ENCODE measurements around the gene EFCAB5. TPM values are rescaled to one million over a fixed set of nuclear protein-coding genes. Genes with fewer than 3 reads are reported as not detected.

The EFCAB5 gene
- total RNA-seq, 1 donor from 2014 or later, result 0.37 TPM

DNA sequence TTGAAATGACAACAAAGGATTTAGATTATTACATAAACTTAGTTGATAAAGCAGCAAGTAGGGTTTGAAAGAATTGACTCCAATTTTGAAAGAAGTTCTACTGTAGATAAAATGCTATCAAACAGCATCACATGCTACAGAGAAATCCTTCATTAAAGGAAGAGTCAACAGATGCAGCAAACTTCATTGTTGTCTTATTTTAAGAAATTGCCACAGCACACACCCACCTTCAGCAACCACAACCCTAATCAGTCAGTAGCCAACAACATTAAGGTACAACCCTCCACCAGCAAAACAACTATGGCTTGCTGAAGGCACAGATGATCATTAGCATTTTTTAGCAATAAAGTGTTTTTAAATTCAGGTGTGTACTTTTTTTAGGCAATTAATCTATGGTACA, 100.1 kb downstream of the EFCAB5 start:
- peaks cover 3% of the 10 kb centered on the region for H3K4me1 Mint-ChIP-seq (ENCODE audit: low read depth)
- TF ChIP-seq, protein P1, sequence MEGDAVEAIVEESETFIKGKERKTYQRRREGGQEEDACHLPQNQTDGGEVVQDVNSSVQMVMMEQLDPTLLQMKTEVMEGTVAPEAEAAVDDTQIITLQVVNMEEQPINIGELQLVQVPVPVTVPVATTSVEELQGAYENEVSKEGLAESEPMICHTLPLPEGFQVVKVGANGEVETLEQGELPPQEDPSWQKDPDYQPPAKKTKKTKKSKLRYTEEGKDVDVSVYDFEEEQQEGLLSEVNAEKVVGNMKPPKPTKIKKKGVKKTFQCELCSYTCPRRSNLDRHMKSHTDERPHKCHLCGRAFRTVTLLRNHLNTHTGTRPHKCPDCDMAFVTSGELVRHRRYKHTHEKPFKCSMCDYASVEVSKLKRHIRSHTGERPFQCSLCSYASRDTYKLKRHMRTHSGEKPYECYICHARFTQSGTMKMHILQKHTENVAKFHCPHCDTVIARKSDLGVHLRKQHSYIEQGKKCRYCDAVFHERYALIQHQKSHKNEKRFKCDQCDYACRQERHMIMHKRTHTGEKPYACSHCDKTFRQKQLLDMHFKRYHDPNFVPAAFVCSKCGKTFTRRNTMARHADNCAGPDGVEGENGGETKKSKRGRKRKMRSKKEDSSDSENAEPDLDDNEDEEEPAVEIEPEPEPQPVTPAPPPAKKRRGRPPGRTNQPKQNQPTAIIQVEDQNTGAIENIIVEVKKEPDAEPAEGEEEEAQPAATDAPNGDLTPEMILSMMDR (IDR thresholded peaks at IDR 0.05), result no peak
- H3K27me3 Mint-ChIP-seq (ENCODE audit: low read depth), result peaks cover under 1% of the 10 kb centered on the region
- DNase-seq (ENCODE audit: low spot score), result no peak
- H3K36me3 Mint-ChIP-seq (ENCODE audit: low read depth), result no peaks in the 10 kb centered on the region
- H3K9me3 Mint-ChIP-seq (ENCODE audit: low read depth), result peaks cover 12% of the 10 kb centered on the region
- no peak overlapping the region for H3K4me3 Mint-ChIP-seq (ENCODE audit: unreplicated experiment)
- no peak overlapping the region for H3K27ac Mint-ChIP-seq (ENCODE audit: unreplicated experiment)

DNA sequence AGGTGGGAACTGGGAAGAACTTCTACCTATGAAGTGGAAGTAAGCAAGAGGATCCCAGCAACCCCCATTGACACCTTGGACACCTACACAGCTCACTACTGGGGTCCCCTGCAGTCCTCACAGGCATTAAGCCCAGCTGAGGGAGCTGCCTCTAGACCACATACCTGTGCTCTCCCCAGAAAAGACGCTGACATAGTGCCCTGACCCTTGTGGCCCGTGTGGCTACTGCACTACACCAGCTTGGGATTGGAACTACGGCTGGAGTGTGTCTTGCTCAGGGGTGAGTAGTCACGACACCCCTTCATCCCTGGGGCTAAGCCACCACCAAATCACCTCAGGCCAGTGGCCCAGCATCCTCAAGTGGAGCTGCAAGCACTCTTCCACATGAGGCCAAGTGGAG, 120.9 kb downstream of the EFCAB5 start:
- Mint-ChIP-seq H3K4me3 (ENCODE audit: unreplicated experiment) (no peak overlapping the region), H3K9me3 (ENCODE audit: low read depth) (peaks cover 32% of the 10 kb centered on the region), H3K27me3 (ENCODE audit: low read depth) (peaks cover 14% of the 10 kb centered on the region), H3K27ac (ENCODE audit: unreplicated experiment) (no peak overlapping the region), H3K36me3 (ENCODE audit: low read depth) (peaks cover 19% of the 10 kb centered on the region), H3K4me1 (ENCODE audit: low read depth) (no peaks in the 10 kb centered on the region)
- TF ChIP-seq, protein P1 (IDR thresholded peaks at IDR 0.05), result no peak
- DNase-seq (ENCODE audit: low spot score), result no peak

DNA sequence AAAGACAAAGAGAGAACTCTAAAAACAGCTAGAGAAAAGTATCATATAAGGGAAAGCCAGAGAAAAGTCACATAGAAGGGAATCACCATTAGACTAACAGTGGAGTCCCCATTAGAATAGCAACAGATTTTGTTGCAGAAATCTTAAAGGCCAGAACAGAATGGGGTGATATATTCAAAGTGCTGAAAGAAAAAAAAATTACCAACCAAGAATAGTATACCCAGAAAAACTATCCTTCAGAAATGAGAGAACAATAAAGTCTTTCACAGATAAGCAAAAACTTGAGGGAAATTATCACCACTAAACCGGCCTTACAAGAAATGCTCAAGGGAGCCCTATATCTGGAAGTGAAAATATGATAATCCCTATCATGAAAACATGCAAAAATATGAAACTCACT, 123.3 kb downstream of the EFCAB5 start:
- no peak overlapping the region for H3K27ac Mint-ChIP-seq (ENCODE audit: unreplicated experiment)
- H3K27me3 Mint-ChIP-seq (ENCODE audit: low read depth), result peaks cover 10% of the 10 kb centered on the region
- peaks cover 19% of the 10 kb centered on the region for H3K36me3 Mint-ChIP-seq (ENCODE audit: low read depth)
- H3K4me3 Mint-ChIP-seq (ENCODE audit: unreplicated experiment), result no peak overlapping the region
- peaks cover 35% of the 10 kb centered on the region for H3K9me3 Mint-ChIP-seq (ENCODE audit: low read depth)
- TF ChIP-seq, protein P1 (IDR thresholded peaks at IDR 0.05), result no peak
- DNase-seq (ENCODE audit: low spot score), result no peak
- H3K4me1 Mint-ChIP-seq (ENCODE audit: low read depth), result no peaks in the 10 kb centered on the region

DNA sequence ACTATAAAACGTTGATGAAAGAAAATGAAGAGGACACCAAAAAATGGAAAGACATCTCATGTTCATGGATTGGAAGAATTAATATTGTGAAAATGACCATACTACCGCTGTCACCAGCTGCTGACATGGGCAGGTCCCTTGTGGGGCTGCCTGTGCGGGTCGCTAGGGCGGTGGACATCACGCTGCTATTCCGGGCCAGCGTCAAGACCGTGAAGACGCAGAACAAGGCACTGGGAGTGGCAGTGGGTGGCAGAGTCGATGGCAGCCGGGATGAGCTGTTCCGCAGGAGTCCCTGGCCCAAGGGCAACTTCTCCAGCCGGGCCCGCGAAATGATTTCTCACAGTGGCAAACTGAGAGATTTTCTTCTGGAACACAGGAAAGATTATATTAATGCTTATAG, 127.0 kb downstream of the EFCAB5 start:
- no peak for DNase-seq (ENCODE audit: low spot score)
- no peaks in the 10 kb centered on the region for H3K4me1 Mint-ChIP-seq (ENCODE audit: low read depth)
- H3K27me3 Mint-ChIP-seq (ENCODE audit: low read depth), result peaks cover 13% of the 10 kb centered on the region
- peaks cover 19% of the 10 kb centered on the region for H3K36me3 Mint-ChIP-seq (ENCODE audit: low read depth)
- H3K9me3 Mint-ChIP-seq (ENCODE audit: low read depth), result peaks cover 42% of the 10 kb centered on the region
- TF ChIP-seq, protein P1 (IDR thresholded peaks at IDR 0.05), result no peak
- no peak overlapping the region for H3K27ac Mint-ChIP-seq (ENCODE audit: unreplicated experiment)
- no peak overlapping the region for H3K4me3 Mint-ChIP-seq (ENCODE audit: unreplicated experiment)

DNA sequence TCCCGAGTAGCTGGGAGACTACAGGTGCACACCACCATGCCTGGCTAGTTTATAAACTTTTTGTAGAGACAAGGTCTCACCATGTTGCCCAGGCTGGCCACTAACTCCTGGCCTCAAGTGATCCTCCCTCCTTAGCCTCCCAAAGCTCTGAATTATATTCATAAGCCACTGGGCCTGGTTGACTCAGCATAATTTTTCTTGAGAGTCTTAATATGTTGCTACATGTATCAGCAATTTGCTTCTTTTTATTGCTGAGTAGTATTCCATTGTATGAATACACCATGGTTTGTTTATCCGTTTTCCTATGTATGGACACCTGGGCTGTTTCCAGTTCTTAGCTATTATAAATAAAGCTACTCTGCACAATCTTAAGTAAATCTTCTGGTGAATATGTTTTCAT, 132.8 kb downstream of the EFCAB5 start:
- TF ChIP-seq, protein P1 (IDR thresholded peaks at IDR 0.05), result no peak
- no peak for DNase-seq (ENCODE audit: low spot score)
- no peaks in the 10 kb centered on the region for H3K36me3 Mint-ChIP-seq (ENCODE audit: low read depth)
- peaks cover 8% of the 10 kb centered on the region for H3K9me3 Mint-ChIP-seq (ENCODE audit: low read depth)
- H3K27me3 Mint-ChIP-seq (ENCODE audit: low read depth), result peaks cover 40% of the 10 kb centered on the region
- no peak overlapping the region for H3K27ac Mint-ChIP-seq (ENCODE audit: unreplicated experiment)
- no peaks in the 10 kb centered on the region for H3K4me1 Mint-ChIP-seq (ENCODE audit: low read depth)
- no peak overlapping the region for H3K4me3 Mint-ChIP-seq (ENCODE audit: unreplicated experiment)

Measured in chondrocyte (in vitro differentiated cells).